HG03066 (cell line): ENCODE measurements around the gene SERPINF2.
"Not testable (repeated sequence)": the region's sequence is repeated elsewhere in the genome, so short reads cannot be mapped to it uniquely, and the experiment has no call there.

Source experiments
- ATAC-seq: cut with Tn5 transposase; IDR thresholded peaks from one replicate; pipeline ENCODE4 v1.9.1; 2021; ENCODE audit warnings: low read depth; ENCODE audit not compliant: unreplicated experiment

The SERPINF2 gene

GRCh38 chr17:1786708-1787107 is 44.0 kb downstream of the SERPINF2 start:
- no peak for ATAC-seq

- ATAC-seq = no peak
These were observed 44.7 kb downstream of the SERPINF2 start for GRCh38 chr17:1787301-1787902.

DNA sequence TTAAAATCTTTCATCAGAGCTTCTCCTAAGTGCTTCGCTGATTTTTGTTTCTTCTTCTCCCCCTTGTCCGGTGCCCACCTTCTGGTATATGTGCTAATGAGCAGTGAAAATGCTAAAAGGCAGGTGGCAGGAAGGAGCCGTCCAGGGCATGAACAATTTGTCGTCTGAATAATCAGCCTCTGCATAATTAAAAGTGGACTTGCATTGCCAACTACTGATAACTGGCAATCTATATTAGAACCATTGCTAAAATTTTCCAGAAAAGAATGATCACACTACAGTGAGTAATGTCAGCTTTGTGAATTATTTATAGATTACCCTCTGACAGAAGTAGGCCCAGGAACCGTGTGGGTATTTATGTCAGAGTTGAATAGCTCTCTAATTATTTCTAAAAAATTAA is 47.3 kb downstream of the SERPINF2 start:
- ATAC-seq = no peak

GRCh38 chr17:1792495-1793446 is 50.1 kb downstream of the SERPINF2 start:
- no peak for ATAC-seq

DNA sequence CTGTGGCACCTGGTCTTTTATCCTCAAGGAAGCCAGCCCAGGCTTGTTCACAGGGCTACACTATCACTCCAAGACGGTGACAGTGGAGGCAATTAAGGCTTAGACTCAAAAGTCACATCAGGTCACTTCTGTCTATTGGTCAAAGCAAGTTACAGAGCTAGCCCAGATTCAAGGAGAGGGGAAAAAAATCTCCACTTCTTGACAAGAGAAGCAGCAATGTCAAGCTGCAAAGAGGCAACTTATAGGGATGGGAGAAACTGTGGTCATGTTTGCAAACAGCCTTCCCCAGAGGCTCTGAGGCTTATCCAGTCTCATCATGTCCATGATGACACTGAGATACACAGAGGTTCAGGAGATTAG is 50.8 kb downstream of the SERPINF2 start:
- ATAC-seq = no peak

- ATAC-seq = no peak
These were observed 54.1 kb downstream of the SERPINF2 start for GRCh38 chr17:1796800-1797199.

DNA sequence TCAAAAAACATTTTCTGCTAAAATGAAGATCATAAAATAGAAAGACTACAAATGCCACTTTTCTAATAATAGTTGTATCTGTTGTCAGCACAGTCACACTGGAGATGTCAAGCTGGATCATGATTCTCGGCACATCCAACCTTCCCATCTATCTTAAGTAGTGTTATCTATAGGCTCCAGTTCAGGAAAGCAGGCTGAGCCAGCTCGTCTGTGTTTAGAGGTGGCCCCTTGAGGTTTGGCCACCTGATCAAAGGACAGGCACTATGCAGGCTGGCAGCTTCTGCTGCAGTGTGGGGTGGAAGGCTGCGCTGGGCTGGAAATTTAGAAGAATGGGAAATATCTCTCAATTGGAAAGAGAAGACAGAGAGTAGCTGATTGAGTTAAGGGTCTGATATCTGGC is 54.7 kb downstream of the SERPINF2 start:
- no peak for ATAC-seq

DNA sequence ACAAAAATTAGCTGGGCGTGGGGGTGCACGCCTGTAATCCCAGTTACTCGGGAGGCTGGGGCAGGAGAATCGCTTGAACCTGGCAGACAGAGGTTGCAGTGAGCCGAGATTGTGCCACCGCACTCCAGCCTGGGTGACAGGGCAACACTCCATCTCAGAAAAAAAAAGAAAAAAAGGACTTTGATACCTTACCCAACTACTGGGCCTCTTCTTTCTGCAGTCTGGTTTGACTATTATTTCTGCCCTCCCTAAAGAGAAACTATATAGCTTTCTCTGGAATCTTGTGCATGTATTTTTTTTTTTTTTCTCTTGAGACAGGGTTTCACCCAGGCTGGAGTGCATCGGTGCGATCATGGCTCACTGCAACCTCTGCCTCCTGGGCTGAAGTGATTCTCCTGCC is 55.2 kb downstream of the SERPINF2 start:
- ATAC-seq = not testable (repeated sequence)

DNA sequence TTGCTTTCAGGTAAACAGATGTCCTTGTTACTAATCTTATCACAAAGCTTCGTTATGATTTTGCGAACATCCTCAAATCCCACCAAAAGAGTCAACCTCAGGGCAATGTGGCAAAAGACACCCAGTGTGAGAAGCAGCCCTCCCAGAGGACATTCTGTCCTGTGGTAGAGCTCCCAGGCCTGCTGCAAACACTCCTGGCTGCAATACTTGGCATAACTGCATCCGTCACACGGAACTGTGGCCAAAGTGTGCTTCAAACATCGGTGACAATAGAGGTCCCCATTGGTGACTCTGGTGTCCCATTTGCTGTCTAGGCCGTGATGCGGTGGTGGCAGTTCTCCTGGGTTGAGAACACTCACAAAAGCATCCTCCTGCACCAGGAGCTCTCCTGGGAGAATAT is 57.6 kb downstream of the SERPINF2 start:
- ATAC-seq = no peak

GRCh38 chr17:1800712-1801111 is 58.0 kb downstream of the SERPINF2 start:
- no peak for ATAC-seq

- ATAC-seq = no peak
These were observed 59.8 kb downstream of the SERPINF2 start for GRCh38 chr17:1802429-1802828.

GRCh38 chr17:1803280-1803679 is 60.6 kb downstream of the SERPINF2 start:
- ATAC-seq = no peak
